ENCODE measurements around the gene SHROOM3. TPM values are rescaled to one million over a fixed set of nuclear protein-coding genes. Genes with fewer than 3 reads are reported as not detected.

Gene SHROOM3
- total and polyA plus RNA-seq, 10 donors = 0.37 to 23.9 (median 8.3) TPM

GRCh38 chr4:76622126-76622525, 187.1 kb downstream of the SHROOM3 start:
- Histone ChIP-seq H3K9me3 (no peaks in the 10 kb centered on the region), H3K27ac (no peak overlapping the region), H3K4me1 (no peaks in the 10 kb centered on the region), H3K4me3 (no peak overlapping the region), H3K36me3 (no peaks in the 10 kb centered on the region), H3K27me3 (replicated peaks in 1 of 7) (no peaks in the 10 kb centered on the region)
- no peak for DNase-seq
- intact Hi-C loops (cut with DNase I; ENCODE audit: low total_unique reads) = no loop called here
- no peak for TF ChIP-seq CTCF (IDR thresholded peaks at IDR 0.05 in 8 of 11, conservative IDR thresholded peaks at IDR 0.05 in 3 of 11)
- TF ChIP-seq POLR2AphosphoS5 (IDR thresholded peaks at IDR 0.05) = no peak
- TF ChIP-seq POLR2A (IDR thresholded peaks at IDR 0.05) = no peak
- WGBS, 5 donors = 68 to 77% (median 73%) methylated on average over 4 of the region's 4 CpGs

- Histone ChIP-seq H3K4me1 (no peaks in the 10 kb centered on the region), H3K36me3 (no peaks in the 10 kb centered on the region), H3K9me3 (no peaks in the 10 kb centered on the region), H3K4me3 (no peak overlapping the region), H3K27ac (no peak overlapping the region), H3K27me3 (replicated peaks in 1 of 7) (no peaks in the 10 kb centered on the region)
- DNase-seq = no peak
- no peak for TF ChIP-seq POLR2A (IDR thresholded peaks at IDR 0.05)
- TF ChIP-seq POLR2AphosphoS5 (IDR thresholded peaks at IDR 0.05) = no peak
- TF ChIP-seq CTCF (IDR thresholded peaks at IDR 0.05 in 8 of 11, conservative IDR thresholded peaks at IDR 0.05 in 3 of 11) = no peak
- intact Hi-C loops (cut with DNase I; ENCODE audit: low total_unique reads) = no loop called here
- 46 to 72% (median 48%) methylated on average over 1 of the region's 1 CpG for WGBS, 5 donors
These were observed 187.7 kb downstream of the SHROOM3 start for GRCh38 chr4:76622717-76623116.

- intact Hi-C loops (cut with DNase I; ENCODE audit: low total_unique reads) = no loop called here
- H3K27me3 ChIP-seq (replicated peaks in 1 of 7) = no peaks in the 10 kb centered on the region
- peak overlapping the region in 1 of 8 donors; percentile 35 for H3K27ac ChIP-seq
These were observed 188.4 kb downstream of the SHROOM3 start for GRCh38 chr4:76623217-76624045.

More at GRCh38 chr4:76623217-76624045, 188.4 kb downstream of the SHROOM3 start:
- Histone ChIP-seq H3K4me3 (no peak overlapping the region), H3K9me3 (no peaks in the 10 kb centered on the region), H3K4me1 (no peaks in the 10 kb centered on the region), H3K36me3 (no peaks in the 10 kb centered on the region)
- TF ChIP-seq POLR2AphosphoS5 (IDR thresholded peaks at IDR 0.05) = no peak
- TF ChIP-seq CTCF (IDR thresholded peaks at IDR 0.05 in 8 of 11, conservative IDR thresholded peaks at IDR 0.05 in 3 of 11) = no peak
- no peak for TF ChIP-seq POLR2A (IDR thresholded peaks at IDR 0.05)
- WGBS, 5 donors = 86 to 97% (median 95%) methylated on average over 4 of the region's 4 CpGs
- no peak for DNase-seq
